Natural killer cell (primary cell): Measurements from ENCODE around the gene PDE6C. TPM values are rescaled to one million over a fixed set of nuclear protein-coding genes. Genes with fewer than 3 reads are reported as not detected.

ENCODE experiments used
- ATAC-seq, 3 donors: fragments of 150-1000 bp in 2 of 3; fragments of 200-7000 bp in 1 of 3; cut with Tn5 transposase; 1 replicate in 1 of 3; 2 replicates in 2 of 3; pipeline ENCODE4 v1.10.0; 2021; ENCODE audit warnings: mild to moderate bottlenecking in 2 of 3, moderate library complexity in 2 of 3
- DNase-seq, 2 donors: peaks; one replicate each; pipeline versions ENCODE4 v3.0.0 to v3.0.0-alpha.2; 2013 to 2021; ENCODE audit warnings: mixed read lengths in 1 of 2
- H3K27ac ChIP-seq: one replicate; pipeline ENCODE4 v1.5.1; 2013; ENCODE audit warnings: mild to moderate bottlenecking, low read length
- H3K27me3 ChIP-seq: one replicate; pipeline ENCODE4 v1.6.1; 2013; ENCODE audit warnings: low read length; ENCODE audit not compliant: control insufficient read depth, insufficient read depth
- H3K36me3 ChIP-seq: one replicate; pipeline ENCODE4 v1.6.1; 2013; ENCODE audit warnings: low read length; ENCODE audit not compliant: control insufficient read depth, insufficient read depth
- H3K4me1 ChIP-seq: one replicate; pipeline ENCODE4 v1.6.1; 2013; ENCODE audit warnings: low read length; ENCODE audit not compliant: control insufficient read depth, insufficient read depth
- H3K4me3 ChIP-seq: one replicate; pipeline ENCODE4 v1.5.1; 2013; ENCODE audit warnings: low read length
- H3K9me3 ChIP-seq: one replicate; pipeline ENCODE4 v1.6.1; 2013; ENCODE audit warnings: low read length; ENCODE audit not compliant: control insufficient read depth, insufficient read depth
- H3K27ac Mint-ChIP-seq, 2 donors: one replicate each; pipeline ENCODE4 v1.8.0; 2022; ENCODE audit warnings: mild to moderate bottlenecking in 2 of 2, mixed read lengths in 2 of 2, moderate library complexity in 1 of 2
- H3K27me3 Mint-ChIP-seq, 2 donors: one replicate each; pipeline ENCODE4 v1.8.0; 2022; ENCODE audit warnings: low read depth in 2 of 2, mixed read lengths in 2 of 2
- H3K36me3 Mint-ChIP-seq: one replicate; pipeline ENCODE4 v1.8.0; 2022; ENCODE audit warnings: mixed read lengths
- H3K4me1 Mint-ChIP-seq, 2 donors: one replicate each; pipeline ENCODE4 v1.8.0; 2022; ENCODE audit warnings: mixed read lengths in 2 of 2
- H3K4me3 Mint-ChIP-seq: one replicate; pipeline ENCODE4 v1.8.0; 2022; ENCODE audit warnings: mild to moderate bottlenecking, moderate library complexity, mixed read lengths
- H3K9me3 Mint-ChIP-seq, 2 donors: one replicate each; pipeline ENCODE4 v1.8.0; 2022; ENCODE audit warnings: mixed read lengths in 2 of 2
- CTCF ChIP-seq: fragments of 200-600 bp; IDR thresholded peaks from one replicate; pipeline ENCODE4 v1.8.0; 2022; ENCODE audit warnings: antibody characterized with exemption
- WGBS: methylation state at CpG from one replicate; pipeline ENCODE4 v1.1.7; 2013; ENCODE audit warnings: missing lambda C conversion rate; ENCODE audit not compliant: insufficient coverage; 5-methylcytosine and 5-hydroxymethylcytosine counted together
- intact Hi-C: fragments of 100-400 bp; cut with micrococcal nuclease; formaldehyde crosslinking; loops from one replicate; pipeline ENCODE4 v1.14.2; 2022
- total RNA-seq, 4 donors: library from RNA; stranded (reverse); fragments of 120-200 nt in 1 of 4; gene quantifications; one replicate each; pipeline versions ENCODE4 v1.2.3 to v1.2.4, GENCODE V29; 2013 to 2022

Gene PDE6C
- total RNA-seq, 3 donors from 2014 or later (not counting 1 experiment from before 2014, with no cell fraction given): not detected

- DNase-seq: no peak
- Histone ChIP-seq H3K36me3 (no peaks in the 10 kb centered on the region), H3K4me3 (no peak overlapping the region), H3K9me3 (no peaks in the 10 kb centered on the region), H3K27ac (no peak overlapping the region), H3K4me1 (no peaks in the 10 kb centered on the region), H3K27me3 (peaks cover 2% of the 10 kb centered on the region)
- Mint-ChIP-seq H3K36me3 (no peaks in the 10 kb centered on the region), H3K4me3 (no peak overlapping the region), H3K9me3 (no peaks in the 10 kb centered on the region), H3K4me1 (no peaks in the 10 kb centered on the region), H3K27me3 (peaks cover 0 to 7% of the 10 kb centered on the region in 2 donors), H3K27ac (no peak overlapping the region)
- intact Hi-C loops: no loop called here
- TF ChIP-seq CTCF: no peak
- no peak for ATAC-seq
- 68% methylated on average over 5 of the region's 5 CpGs for WGBS
Observed at GRCh38 chr10:93595378-93596161, 16.8 kb upstream of the PDE6C start.

- no peak for TF ChIP-seq CTCF
- Histone ChIP-seq H3K27me3 (peaks cover 2% of the 10 kb centered on the region), H3K9me3 (no peaks in the 10 kb centered on the region), H3K36me3 (no peaks in the 10 kb centered on the region), H3K4me3 (no peak overlapping the region), H3K27ac (no peak overlapping the region), H3K4me1 (no peaks in the 10 kb centered on the region)
- peaks cover 1 to 8% of the 10 kb centered on the region in 2 donors for H3K27me3 Mint-ChIP-seq
- H3K36me3 Mint-ChIP-seq: no peaks in the 10 kb centered on the region
- no peaks in the 10 kb centered on the region for H3K4me1 Mint-ChIP-seq
- DNase-seq (no peak), ATAC-seq (no peak)
- H3K4me3 Mint-ChIP-seq: no peak overlapping the region
- intact Hi-C loops: no loop called here
- no peak overlapping the region for H3K27ac Mint-ChIP-seq
- no peaks in the 10 kb centered on the region for H3K9me3 Mint-ChIP-seq
- 95% methylated on average over 4 of the region's 4 CpGs for WGBS
Observed at GRCh38 chr10:93596539-93596938, 15.8 kb upstream of the PDE6C start.

- WGBS: 77% methylated on average over 1 of the region's 1 CpG
Observed at GRCh38 chr10:93597075-93597599, 15.2 kb upstream of the PDE6C start.

More at GRCh38 chr10:93597075-93597599, 15.2 kb upstream of the PDE6C start:
- Mint-ChIP-seq H3K27me3 (peaks cover 7 to 14% of the 10 kb centered on the region in 2 donors), H3K36me3 (no peaks in the 10 kb centered on the region), H3K9me3 (no peaks in the 10 kb centered on the region), H3K27ac (no peak overlapping the region), H3K4me1 (no peaks in the 10 kb centered on the region), H3K4me3 (no peak overlapping the region)
- no peak for TF ChIP-seq CTCF
- DNase-seq (no peak), ATAC-seq (no peak)
- intact Hi-C loops: no loop called here
- no peak overlapping the region for H3K27ac ChIP-seq
- no peaks in the 10 kb centered on the region for H3K36me3 ChIP-seq
- H3K27me3 ChIP-seq: peaks cover 2% of the 10 kb centered on the region
- no peak overlapping the region for H3K4me3 ChIP-seq
- no peaks in the 10 kb centered on the region for H3K4me1 ChIP-seq
- H3K9me3 ChIP-seq: no peaks in the 10 kb centered on the region
